NCI-H345 treated with DMSO at 0.1 percent for 48 hours (cell line): ENCODE data around the gene BACH2.
"Not testable (repeated sequence)": the region's sequence is repeated elsewhere in the genome, so short reads cannot be mapped to it uniquely, and the experiment has no call there.

ENCODE experiments used
- DNase-seq: peaks from one replicate; lab custom pipeline; 2025; ENCODE audit not compliant: unreplicated experiment; lab: John Stamatoyannopoulos, UW

Gene BACH2

GRCh38 chr6:90184334-90185298 is 112.0 kb downstream of the BACH2 start:
- peak; percentile 95 for DNase-seq

GRCh38 chr6:90183587-90184333 is 112.9 kb downstream of the BACH2 start:
- DNase-seq: no peak

- DNase-seq: no peak
Measured at GRCh38 chr6:90180526-90180925, 116.1 kb downstream of the BACH2 start.

- DNase-seq: no peak
Measured at GRCh38 chr6:90179190-90180169, 117.2 kb downstream of the BACH2 start.

- no peak for DNase-seq
Measured at GRCh38 chr6:90178384-90178855, 118.2 kb downstream of the BACH2 start.

- peak; percentile 17 for DNase-seq
Measured at GRCh38 chr6:90177544-90178383, 118.9 kb downstream of the BACH2 start.

GRCh38 chr6:90175627-90176538 is 120.8 kb downstream of the BACH2 start:
- DNase-seq: no peak

GRCh38 chr6:90173262-90173925 is 123.2 kb downstream of the BACH2 start:
- no peak for DNase-seq

GRCh38 chr6:90170601-90171000 is 126.0 kb downstream of the BACH2 start:
- DNase-seq: no peak

- DNase-seq: no peak
Measured at GRCh38 chr6:90169374-90169773, 127.3 kb downstream of the BACH2 start.

- no peak for DNase-seq
Measured at GRCh38 chr6:90168693-90169131, 127.9 kb downstream of the BACH2 start.

- no peak for DNase-seq
Measured at GRCh38 chr6:90167514-90168379, 128.9 kb downstream of the BACH2 start.

GRCh38 chr6:90166155-90166924 is 130.3 kb downstream of the BACH2 start:
- not testable (repeated sequence) for DNase-seq

GRCh38 chr6:90162648-90163387 is 133.8 kb downstream of the BACH2 start:
- no peak for DNase-seq

- DNase-seq: no peak
Measured at GRCh38 chr6:90160013-90160412, 136.6 kb downstream of the BACH2 start.

GRCh38 chr6:90159452-90159851 is 137.2 kb downstream of the BACH2 start:
- DNase-seq: no peak
